B cell (primary cell): ENCODE measurements around the gene COQ10B. TPM values are rescaled to one million over a fixed set of nuclear protein-coding genes. Genes with fewer than 3 reads are reported as not detected.

ENCODE experiments used
- ATAC-seq: fragments of 200-7000 bp; cut with Tn5 transposase; one replicate; pipeline ENCODE4 v1.10.0; 2021; ENCODE audit warnings: low read depth, mild to moderate bottlenecking, moderate number of reproducible peaks, moderate library complexity
- CTCF ChIA-PET: fragments of 350-600 bp; sonication (Branson Sonifier 250); formaldehyde crosslinking; loops from one replicate; lab custom pipeline; 2021; ENCODE audit warnings: antibody characterized with exemption, inconsistent platforms; lab: Charles Lee
- POLR2A ChIA-PET: fragments of 350-600 bp; sonication (Branson Sonifier 250); formaldehyde crosslinking; loops from one replicate; lab custom pipeline; 2021; ENCODE audit warnings: antibody characterized with exemption; lab: Charles Lee
- DNase-seq: peaks from one replicate; pipeline ENCODE4 v3.0.0; 2013
- H2AFZ ChIP-seq: 2 replicates; pipeline ENCODE4 v1.6.1; 2012; ENCODE audit warnings: mild to moderate bottlenecking, low read depth, low read length; ENCODE audit not compliant: insufficient read depth, poor library complexity, severe bottlenecking
- H3K27ac ChIP-seq, 2 donors: 1 replicate in 1 of 2; 2 replicates in 1 of 2; pipeline ENCODE4 v1.5.1; 2012 to 2013; ENCODE audit warnings: low read length in 2 of 2, mild to moderate bottlenecking in 2 of 2, moderate library complexity in 1 of 2
- H3K27me3 ChIP-seq, 4 experiments: fragments of 200-600 bp in 1 of 4; sonication (generic) in 1 of 4; replicated peaks in 1 of 4; 1 replicate in 2 of 4; 2 replicates in 2 of 4; pipeline versions ENCODE4 v1.6.1 to v1.7.0; 2013 to 2016; ENCODE audit warnings: low read length in 3 of 4, mild to moderate bottlenecking in 2 of 4, mixed read lengths in 1 of 4, moderate library complexity in 1 of 4; ENCODE audit not compliant: insufficient read depth in 4 of 4, control insufficient read depth in 3 of 4; ENCODE audit errors: control extremely low read depth in 1 of 4
- H3K36me3 ChIP-seq, 2 experiments: replicated peaks in 1 of 2; 1 replicate in 1 of 2; 2 replicates in 1 of 2; pipeline versions ENCODE4 v1.6.1 to v1.7.1; 2013; ENCODE audit warnings: low read length in 1 of 2; ENCODE audit not compliant: insufficient read depth in 2 of 2, control insufficient read depth in 1 of 2; ENCODE audit errors: control extremely low read depth in 1 of 2, extremely low read depth in 1 of 2
- H3K4me1 ChIP-seq, 2 donors: fragments of 200-600 bp in 1 of 2; sonication (generic) in 1 of 2; 1 replicate in 1 of 2; 2 replicates in 1 of 2; pipeline versions ENCODE4 v1.5.1 to v1.6.1; 2013 to 2017; ENCODE audit warnings: low read length in 2 of 2; ENCODE audit not compliant: control insufficient read depth in 2 of 2, insufficient read depth in 2 of 2
- H3K4me2 ChIP-seq: replicated peaks from 2 replicates; pipeline ENCODE3; 2012; ENCODE audit warnings: mild to moderate bottlenecking, low read depth, low read length; ENCODE audit not compliant: poor library complexity, severe bottlenecking
- H3K4me3 ChIP-seq, 5 experiments: fragments of 200-600 bp in 1 of 5; sonication (generic) in 1 of 5; 1 replicate in 3 of 5; 2 replicates in 2 of 5; pipeline versions ENCODE4 v1.5.1 to v1.7.0; 2011 to 2016; ENCODE audit warnings: low read length in 4 of 5, mild to moderate bottlenecking in 4 of 5, low read depth in 2 of 5, control low read depth in 1 of 5, moderate library complexity in 1 of 5; ENCODE audit not compliant: insufficient read depth in 1 of 5; ENCODE audit errors: control extremely low read depth in 1 of 5, extremely low read depth in 1 of 5
- H3K79me2 ChIP-seq: fragments of 200-600 bp; sonication (generic); one replicate; pipeline ENCODE4 v1.6.0; 2016; ENCODE audit warnings: low read length; ENCODE audit not compliant: control insufficient read depth, insufficient read depth
- H3K9ac ChIP-seq: fragments of 200-600 bp; sonication (generic); 2 replicates; pipeline ENCODE4 v1.6.1; 2017; ENCODE audit warnings: mild to moderate bottlenecking, low read length, moderate library complexity
- H3K9me3 ChIP-seq, 3 donors: one replicate each; pipeline versions ENCODE4 v1.6.1 to v1.7.1; 2013; ENCODE audit warnings: low read length in 2 of 3; ENCODE audit not compliant: control insufficient read depth in 2 of 3, insufficient read depth in 1 of 3; ENCODE audit errors: control extremely low read depth in 1 of 3
- H4K20me1 ChIP-seq: 2 replicates; pipeline ENCODE4 v1.6.0; 2012; ENCODE audit warnings: mild to moderate bottlenecking, low read length; ENCODE audit not compliant: insufficient read depth, control insufficient read depth, poor library complexity, severe bottlenecking
- H3K27ac Mint-ChIP-seq: one replicate; pipeline ENCODE4 v1.8.0; 2021; ENCODE audit warnings: mixed read lengths
- H3K27me3 Mint-ChIP-seq: one replicate; pipeline ENCODE4 v1.8.0; 2021; ENCODE audit warnings: mixed read lengths
- H3K4me1 Mint-ChIP-seq: one replicate; pipeline ENCODE4 v1.8.0; 2021; ENCODE audit warnings: mixed read lengths
- H3K4me3 Mint-ChIP-seq: one replicate; pipeline ENCODE4 v1.8.0; 2021; ENCODE audit warnings: mixed read lengths
- H3K9me3 Mint-ChIP-seq: one replicate; pipeline ENCODE4 v1.8.0; 2022; ENCODE audit warnings: mixed read lengths; ENCODE audit not compliant: insufficient read depth
- EZH2 ChIP-seq: IDR thresholded peaks from 2 replicates; pipeline ENCODE4 v1.6.1; 2012; ENCODE audit warnings: borderline replicate concordance, low read depth, mild to moderate bottlenecking, moderate library complexity, low read length; ENCODE audit not compliant: insufficient read depth, poor library complexity, severe bottlenecking
- WGBS: methylation state at CpG from one replicate; pipeline ENCODE4 v1.1.5; 2013; ENCODE audit warnings: missing lambda C conversion rate; ENCODE audit not compliant: insufficient coverage; 5-methylcytosine and 5-hydroxymethylcytosine counted together
- intact Hi-C: fragments of 100-400 bp; cut with micrococcal nuclease; formaldehyde crosslinking; loops from one replicate; pipeline ENCODE4 v1.10.0; 2022
- polyA plus RNA-seq: library from polyadenylated mRNA; depleted of rRNA; stranded (reverse); fragments of >200 nt; gene quantifications from 2 replicates; pipeline ENCODE4 v1.2.3, GENCODE V29; 2012
- total RNA-seq, 2 donors: library from RNA; stranded (reverse); fragments of 120-200 nt in 1 of 2; gene quantifications; 1 replicate in 1 of 2; 2 replicates in 1 of 2; pipeline versions ENCODE4 v1.2.3 to v1.2.4, GENCODE V29; 2013 to 2022
- TF ChIP-seq, protein P1 (sequence below): fragments of 200-600 bp; IDR thresholded peaks from one replicate; pipeline ENCODE4 v1.8.0; 2022; ENCODE audit warnings: antibody characterized with exemption, mild to moderate bottlenecking

COQ10B gene
- total and polyA plus RNA-seq, 2 donors (not counting 1 experiment from before 2014, with no cell fraction given), result 5.8 to 29.1 TPM

DNA sequence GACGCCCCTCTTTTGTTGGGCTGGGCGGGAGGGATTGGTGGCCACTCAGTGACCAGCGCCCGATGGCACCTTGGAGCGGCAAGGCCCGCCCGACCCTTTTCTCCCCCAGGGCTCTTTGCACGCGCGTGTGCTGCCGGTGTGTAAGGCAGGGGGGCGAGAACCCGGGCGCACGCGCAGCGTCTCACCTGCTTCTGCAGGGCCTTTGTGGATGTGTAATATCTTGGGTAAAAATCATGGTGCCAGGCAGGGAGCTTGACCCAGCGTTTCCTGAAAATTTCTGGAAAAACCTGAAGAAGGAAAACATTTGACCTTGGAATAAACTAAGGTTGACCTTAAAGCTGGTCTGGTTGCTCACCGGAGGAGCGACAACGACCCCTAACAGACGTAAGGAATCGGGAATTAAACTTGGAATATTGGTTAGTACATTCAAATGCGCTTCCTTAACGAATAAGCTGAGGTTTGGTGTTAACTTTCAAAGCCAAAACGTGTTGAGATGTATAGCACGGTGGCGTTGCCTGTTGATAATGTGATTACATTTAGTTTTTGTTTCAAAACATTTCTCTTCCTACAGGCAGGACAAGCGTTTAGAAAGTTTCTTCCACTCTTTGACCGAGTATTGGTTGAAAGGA lies 47.3 kb downstream of the COQ10B start:
- Mint-ChIP-seq H3K4me3 (peak overlapping the region; percentile 98), H3K27me3 (no peaks in the 10 kb centered on the region), H3K4me1 (peaks cover 53% of the 10 kb centered on the region), H3K9me3 (no peaks in the 10 kb centered on the region), H3K27ac (peak overlapping the region; percentile 94)
- POLR2A ChIA-PET, result interaction anchor here (0.6 to 4.5 kb wide), 9 partner anchors 11 to 751 kb away, joined by 3 to 62 read pairs (median 5); partner anchors contain the start of genes COQ10B, MARS2, MOB4 and SF3B1
- ATAC-seq, result peak; percentile 2
- CTCF ChIA-PET, result no interaction called here
- no peak for TF ChIP-seq EZH2
- TF ChIP-seq, protein P1, sequence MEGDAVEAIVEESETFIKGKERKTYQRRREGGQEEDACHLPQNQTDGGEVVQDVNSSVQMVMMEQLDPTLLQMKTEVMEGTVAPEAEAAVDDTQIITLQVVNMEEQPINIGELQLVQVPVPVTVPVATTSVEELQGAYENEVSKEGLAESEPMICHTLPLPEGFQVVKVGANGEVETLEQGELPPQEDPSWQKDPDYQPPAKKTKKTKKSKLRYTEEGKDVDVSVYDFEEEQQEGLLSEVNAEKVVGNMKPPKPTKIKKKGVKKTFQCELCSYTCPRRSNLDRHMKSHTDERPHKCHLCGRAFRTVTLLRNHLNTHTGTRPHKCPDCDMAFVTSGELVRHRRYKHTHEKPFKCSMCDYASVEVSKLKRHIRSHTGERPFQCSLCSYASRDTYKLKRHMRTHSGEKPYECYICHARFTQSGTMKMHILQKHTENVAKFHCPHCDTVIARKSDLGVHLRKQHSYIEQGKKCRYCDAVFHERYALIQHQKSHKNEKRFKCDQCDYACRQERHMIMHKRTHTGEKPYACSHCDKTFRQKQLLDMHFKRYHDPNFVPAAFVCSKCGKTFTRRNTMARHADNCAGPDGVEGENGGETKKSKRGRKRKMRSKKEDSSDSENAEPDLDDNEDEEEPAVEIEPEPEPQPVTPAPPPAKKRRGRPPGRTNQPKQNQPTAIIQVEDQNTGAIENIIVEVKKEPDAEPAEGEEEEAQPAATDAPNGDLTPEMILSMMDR, result no peak
- DNase-seq, result no peak
- Histone ChIP-seq H3K4me2 (peak overlapping the region; percentile 93), H4K20me1 (peaks cover 15% of the 10 kb centered on the region), H3K79me2 (peaks cover 76% of the 10 kb centered on the region), H2AFZ (peak overlapping the region; percentile 75), H3K9ac (peak overlapping the region; percentile 79), H3K4me1 (peaks cover 37 to 38% of the 10 kb centered on the region in 2 donors), H3K36me3 (peaks cover 0 to 36% of the 10 kb centered on the region in 2 experiments), H3K4me3 (peak overlapping the region; percentile 60 to 86 (median 76)), H3K27ac (peak overlapping the region; percentile 85 to 90), H3K27me3 (no peaks in the 10 kb centered on the region), H3K9me3 (no peaks in the 10 kb centered on the region)
- intact Hi-C loops, result loop anchor here (1.0 kb wide), 3 partner anchors 15 to 65 kb away; partner anchors contain the start of genes COQ10B and SF3B1
- WGBS, result under 1% methylated on average over 24 of the region's 30 CpGs

GRCh38 chr2:197502201-197502600 lies 48.8 kb downstream of the COQ10B start:
- H3K4me3 ChIP-seq, result no peak overlapping the region
- ATAC-seq, result no peak
- POLR2A ChIA-PET, result interaction anchor here (0.7 to 4.5 kb wide), 3 partner anchors 14 to 98 kb away, joined by 3 to 62 read pairs (median 3); partner anchors contain the start of genes COQ10B and MOB4
- H3K4me1 Mint-ChIP-seq, result peaks cover 37% of the 10 kb centered on the region
- no CpG with 5 or more reads among the region's 4 CpGs for WGBS
- H4K20me1 ChIP-seq, result peaks cover 12% of the 10 kb centered on the region
- peaks cover 0 to 21% of the 10 kb centered on the region in 2 experiments for H3K36me3 ChIP-seq
- TF ChIP-seq, protein P1, result no peak
- no peak for TF ChIP-seq EZH2
- CTCF ChIA-PET, result interaction anchor here (1.6 kb wide), 1 partner anchor 14 kb away, joined by 5 read pairs; the partner anchor contains the start of gene MOB4
- no peaks in the 10 kb centered on the region for H3K27me3 Mint-ChIP-seq
- H3K4me2 ChIP-seq, result peak overlapping the region; percentile 93
- no peak overlapping the region for H3K9ac ChIP-seq
- H3K27ac Mint-ChIP-seq, result peak overlapping the region; percentile 69
- H3K9me3 Mint-ChIP-seq, result no peaks in the 10 kb centered on the region
- H3K27me3 ChIP-seq, result no peaks in the 10 kb centered on the region
- peaks cover 27 to 29% of the 10 kb centered on the region in 2 donors for H3K4me1 ChIP-seq
- no peak for DNase-seq
- H2AFZ ChIP-seq, result no peak overlapping the region
- H3K79me2 ChIP-seq, result peaks cover 75% of the 10 kb centered on the region
- H3K27ac ChIP-seq, result peak overlapping the region in 1 of 2 donors; percentile 85
- peak overlapping the region; percentile 98 for H3K4me3 Mint-ChIP-seq
- intact Hi-C loops, result no loop called here
- no peaks in the 10 kb centered on the region for H3K9me3 ChIP-seq
